ENCODE measurements around the gene EIF5A2.
"Not testable (repeated sequence)": the region's sequence is repeated elsewhere in the genome, so short reads cannot be mapped to it uniquely, and the experiment has no call there.

Gene EIF5A2

DNA sequence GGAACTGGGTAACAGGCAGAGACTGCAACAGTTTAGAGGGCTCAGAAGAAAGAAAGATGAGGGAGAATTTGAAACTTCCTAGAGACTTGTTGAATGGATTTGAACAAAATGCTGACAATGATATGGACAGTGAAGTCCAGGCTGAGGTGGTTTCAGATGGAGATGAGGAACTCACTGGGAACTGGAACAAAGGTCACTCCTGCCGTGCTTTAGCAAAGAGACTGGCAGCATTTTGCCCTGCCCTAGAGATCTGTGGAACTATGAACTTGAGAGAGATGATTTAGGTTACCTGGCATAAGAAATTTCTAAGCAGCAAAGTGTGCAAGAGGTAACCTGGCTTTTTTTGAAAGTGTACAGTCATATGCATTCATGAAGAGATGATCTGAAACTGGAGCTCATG lies 11.7 kb downstream of the EIF5A2 start:
- DNase-seq (ENCODE audit: low spot score): no peak

DNA sequence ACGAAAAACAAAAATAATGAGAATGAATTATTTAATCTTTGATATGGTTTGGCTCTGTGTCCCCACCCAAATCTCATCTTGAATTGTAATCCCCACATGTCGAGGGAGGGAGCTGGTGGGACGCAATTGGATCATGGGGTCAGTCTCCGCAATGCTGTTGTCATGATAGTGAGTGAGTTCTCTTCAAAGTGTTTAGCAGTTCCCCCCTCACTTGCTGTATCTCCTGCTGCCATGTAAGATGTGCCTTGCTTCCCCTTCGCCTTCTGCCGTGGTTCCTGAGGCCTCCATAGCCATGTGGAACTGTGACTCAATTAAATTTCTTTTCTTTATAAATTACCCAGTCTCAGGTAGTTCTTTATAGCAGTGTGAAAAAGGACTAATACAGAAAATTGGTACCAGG lies 12.1 kb downstream of the EIF5A2 start:
- not testable (repeated sequence) for DNase-seq (ENCODE audit: low spot score)

GRCh38 chr3:170893895-170894294 lies 14.5 kb downstream of the EIF5A2 start:
- no peak for DNase-seq (ENCODE audit: low spot score)

GRCh38 chr3:170889630-170890029 lies 18.8 kb downstream of the EIF5A2 start:
- no peak for DNase-seq (ENCODE audit: low spot score)

DNA sequence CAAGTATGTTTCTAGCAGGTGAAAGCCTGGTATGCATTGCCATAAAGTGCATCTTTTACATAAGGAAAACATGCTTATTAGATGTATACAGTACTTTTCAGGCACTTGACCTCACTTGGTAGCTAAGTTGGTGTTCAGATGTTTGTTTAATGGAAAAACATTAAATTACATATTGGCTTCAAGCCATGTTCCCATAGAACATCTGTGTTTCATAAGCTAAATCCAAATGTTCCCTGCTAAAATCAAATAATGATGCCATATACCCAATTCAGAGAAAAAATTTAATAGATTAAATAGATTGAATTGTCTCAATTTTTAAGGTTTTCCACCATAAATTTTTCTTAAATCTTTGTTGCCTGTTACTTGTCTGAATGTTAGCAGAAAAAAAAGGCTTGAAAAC lies 19.3 kb downstream of the EIF5A2 start:
- no peak for DNase-seq (ENCODE audit: low spot score)

GRCh38 chr3:170884109-170884930 lies 24.1 kb downstream of the EIF5A2 start:
- not testable (repeated sequence) for DNase-seq (ENCODE audit: low spot score)

DNA sequence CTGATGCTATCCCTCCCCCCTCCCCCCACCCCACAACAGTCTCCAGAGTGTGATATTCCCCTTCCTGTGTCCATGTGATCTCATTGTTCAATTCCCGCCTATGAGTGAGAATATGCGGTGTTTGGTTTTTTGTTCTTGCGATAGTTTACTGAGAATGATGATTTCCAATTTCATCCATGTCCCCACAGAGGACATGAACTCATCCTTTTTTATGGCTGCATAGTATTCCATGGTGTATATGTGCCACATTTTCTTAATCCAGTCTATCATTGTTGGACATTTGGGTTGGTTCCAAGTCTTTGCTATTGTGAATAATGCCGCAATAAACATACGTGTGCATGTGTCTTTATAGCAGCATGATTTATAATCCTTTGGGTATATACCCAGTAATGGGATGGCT lies 29.7 kb downstream of the EIF5A2 start:
- DNase-seq (ENCODE audit: low spot score): not testable (repeated sequence)

DNA sequence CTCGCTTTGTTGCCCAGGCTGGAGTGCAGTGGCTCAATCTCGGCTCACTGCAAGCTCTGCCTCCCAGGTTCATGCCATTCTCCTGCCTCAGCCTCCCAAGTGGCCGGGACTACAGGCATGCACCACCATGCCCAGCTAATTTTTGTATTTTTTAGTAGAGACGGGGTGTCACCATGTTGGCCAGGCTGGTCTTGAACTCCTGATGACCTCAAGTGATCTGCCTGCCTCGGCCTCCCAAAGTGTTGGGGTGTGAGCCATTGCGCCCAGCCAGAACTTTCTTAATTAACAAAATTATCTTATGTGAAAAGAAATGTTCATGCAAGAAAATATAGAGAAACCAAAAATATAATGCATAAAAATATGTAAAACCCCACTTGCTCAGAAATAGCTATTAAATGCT lies 31.1 kb downstream of the EIF5A2 start:
- not testable (repeated sequence) for DNase-seq (ENCODE audit: low spot score)

GRCh38 chr3:170876537-170876936 lies 31.9 kb downstream of the EIF5A2 start:
- DNase-seq (ENCODE audit: low spot score): no peak

GRCh38 chr3:170869645-170870593 lies 38.5 kb downstream of the EIF5A2 start, which contains the start of gene RPL22L1:
Gene RPL22L1, minus strand, starts transcription at chr3:170870195. Its CDS starts 28 bp downstream, at chr3:170870167.
- peak; percentile 97 for DNase-seq (ENCODE audit: low spot score)

GRCh38 chr3:170869239-170869590 lies 39.2 kb downstream of the EIF5A2 start:
- DNase-seq (ENCODE audit: low spot score): no peak

GRCh38 chr3:170868577-170869238 lies 39.7 kb downstream of the EIF5A2 start:
- no peak for DNase-seq (ENCODE audit: low spot score)

DNA sequence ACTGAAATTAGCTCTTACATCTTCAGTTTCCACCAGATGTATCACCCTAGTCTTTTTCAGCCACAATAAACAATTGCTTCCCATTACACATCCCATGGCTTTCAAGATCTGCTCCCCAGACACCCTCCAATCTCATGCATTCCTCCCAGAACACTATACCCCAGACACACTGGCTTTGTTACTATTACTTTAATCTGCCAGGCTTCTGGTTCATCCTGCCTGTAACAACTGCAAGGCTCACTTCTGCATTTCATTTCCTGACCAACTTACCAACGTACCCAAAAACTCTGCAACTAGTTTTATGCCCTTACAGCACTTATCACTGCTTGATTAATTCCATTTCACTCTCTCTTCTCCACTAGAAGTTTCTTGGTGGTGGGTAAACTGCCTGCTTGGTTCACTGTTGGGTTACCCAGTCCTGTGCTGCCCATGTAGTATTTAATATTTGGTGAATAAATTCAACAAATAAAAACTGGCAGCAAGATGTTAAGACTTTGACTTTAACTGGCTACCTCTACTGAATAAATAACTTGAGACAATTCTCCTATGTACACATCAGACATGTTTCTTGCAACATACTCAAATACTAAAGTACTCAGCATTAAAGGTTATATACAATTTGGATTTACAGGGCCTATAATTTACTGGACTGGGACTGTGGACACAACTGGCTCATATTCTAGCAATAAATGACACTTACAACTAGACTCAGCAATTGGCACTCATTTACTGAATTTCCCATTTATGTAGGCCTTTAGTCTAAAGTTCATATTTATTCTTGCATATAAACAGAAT lies 41.1 kb downstream of the EIF5A2 start:
- DNase-seq (ENCODE audit: low spot score): no peak

DNA sequence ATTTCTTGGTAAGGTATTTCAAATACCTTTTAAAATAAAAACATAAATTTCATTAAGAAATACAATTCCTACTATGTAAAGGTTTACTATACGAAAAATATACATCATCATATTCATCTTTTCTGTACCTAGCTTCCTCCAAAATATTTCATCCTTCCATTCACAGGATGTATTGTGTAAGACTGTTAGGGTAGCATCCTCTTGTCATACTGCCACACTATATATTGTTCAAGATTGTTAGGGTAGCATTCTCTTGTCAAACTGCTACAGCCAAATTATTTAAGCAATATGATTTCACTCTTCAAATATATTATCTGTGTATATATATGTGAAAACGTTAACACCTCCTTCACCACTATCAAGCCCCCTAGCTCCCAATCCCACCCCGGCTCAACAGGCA lies 41.9 kb downstream of the EIF5A2 start:
- no peak for DNase-seq (ENCODE audit: low spot score)

- no peak for DNase-seq (ENCODE audit: low spot score)
Measured at GRCh38 chr3:170865209-170866094, 43.0 kb downstream of the EIF5A2 start.

- no peak for DNase-seq (ENCODE audit: low spot score)
Measured at GRCh38 chr3:170864525-170865208, 43.8 kb downstream of the EIF5A2 start.

DNA sequence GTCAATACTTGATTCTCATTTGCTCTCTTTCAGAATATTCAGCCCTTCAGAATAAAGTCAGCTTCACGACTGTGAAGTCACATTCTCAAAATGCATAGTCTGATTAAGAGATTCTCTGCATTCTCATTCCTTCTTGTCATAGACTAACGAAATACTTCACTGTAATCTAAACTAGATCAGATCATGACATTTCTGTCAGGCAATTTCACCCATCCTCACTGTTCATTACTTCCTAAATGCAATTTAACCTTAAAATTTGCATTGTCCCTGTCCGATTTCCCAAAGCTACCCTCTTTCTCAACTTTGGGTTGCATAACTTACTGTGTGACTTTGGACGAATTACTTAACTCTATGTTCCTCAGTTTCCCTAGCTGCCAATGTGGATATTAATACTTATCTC lies 44.6 kb downstream of the EIF5A2 start:
- no peak for DNase-seq (ENCODE audit: low spot score)

DNA sequence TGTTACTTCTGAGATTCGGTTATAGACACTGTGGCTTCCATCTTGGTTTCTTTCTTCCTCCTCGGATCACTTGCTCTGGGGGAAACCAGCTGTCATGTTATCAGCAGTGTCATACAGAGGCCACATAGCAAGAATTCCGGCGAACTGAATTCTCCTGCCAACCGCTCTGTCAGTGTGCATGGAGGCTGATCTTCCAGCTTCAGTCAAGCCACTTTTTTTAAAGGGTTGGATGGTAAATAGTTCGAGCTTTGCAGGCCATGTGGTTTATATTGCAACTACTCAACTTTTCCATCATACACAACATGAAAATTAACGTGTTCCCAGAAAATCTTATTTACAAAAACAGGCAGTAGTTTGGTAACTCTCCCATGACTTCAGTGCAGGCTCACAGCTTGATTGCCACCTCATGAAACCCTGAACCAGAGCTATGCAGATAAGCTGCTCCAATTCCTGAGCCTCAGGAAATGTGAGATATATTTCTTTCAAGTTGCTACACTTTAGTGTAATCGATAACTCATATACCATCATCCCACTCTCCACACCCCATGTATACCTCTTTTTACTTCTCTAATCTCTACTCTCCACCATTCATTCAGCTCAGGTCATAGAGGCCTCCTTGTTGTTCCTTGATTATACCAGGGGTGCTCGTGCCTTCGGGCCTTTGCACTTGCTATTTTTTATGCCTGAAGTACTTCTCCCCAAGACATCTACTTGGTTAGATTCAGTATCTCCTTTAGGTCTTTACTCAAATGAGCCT lies 45.6 kb downstream of the EIF5A2 start:
- DNase-seq (ENCODE audit: low spot score): no peak

DNA sequence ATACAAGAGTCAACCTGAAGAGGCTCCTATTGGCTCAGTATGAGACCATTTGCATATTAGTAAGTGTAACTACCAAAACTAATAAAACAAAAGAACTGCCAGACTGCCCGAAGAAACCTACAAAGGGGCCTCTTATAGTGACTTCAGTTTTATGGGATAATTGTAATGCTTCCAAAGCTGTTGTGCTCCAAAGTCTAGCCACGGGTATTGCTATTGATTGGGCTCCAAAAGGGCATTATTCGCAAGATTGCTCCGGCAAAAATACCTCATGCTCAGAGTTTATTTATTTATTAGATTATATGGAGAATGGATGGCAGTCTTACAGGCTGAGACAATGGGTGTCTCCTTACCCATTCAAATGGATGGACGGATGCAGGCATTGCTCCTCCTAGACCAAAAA lies 49.8 kb downstream of the EIF5A2 start:
- DNase-seq (ENCODE audit: low spot score): no peak

Measured in COLO829 (cell line).